Epithelial cell of proximal tubule (primary cell): ENCODE results near the gene ISG20L2. TPM values are rescaled to one million over a fixed set of nuclear protein-coding genes. Genes with fewer than 3 reads are reported as not detected.

Experiments
- DNase-seq: peaks from one replicate; pipeline ENCODE4 v3.0.0-alpha.2; 2011; ENCODE audit warnings: low read depth
- H3K4me3 ChIP-seq: 2 replicates; pipeline ENCODE4 v1.5.1; 2011; ENCODE audit warnings: low read depth, mild to moderate bottlenecking, low read length
- CTCF ChIP-seq: conservative IDR thresholded peaks from 2 replicates; pipeline ENCODE4 v1.5.1; 2012; ENCODE audit warnings: low read depth, mild to moderate bottlenecking, low read length
- total RNA-seq: library from RNA; depleted of rRNA; stranded (reverse); fragments of >200 nt; gene quantifications from 2 replicates; pipeline ENCODE4 v1.2.3, GENCODE V29; 2015

The ISG20L2 gene
- total RNA-seq, 1 donor from 2014 or later, result 19.4 TPM

DNA sequence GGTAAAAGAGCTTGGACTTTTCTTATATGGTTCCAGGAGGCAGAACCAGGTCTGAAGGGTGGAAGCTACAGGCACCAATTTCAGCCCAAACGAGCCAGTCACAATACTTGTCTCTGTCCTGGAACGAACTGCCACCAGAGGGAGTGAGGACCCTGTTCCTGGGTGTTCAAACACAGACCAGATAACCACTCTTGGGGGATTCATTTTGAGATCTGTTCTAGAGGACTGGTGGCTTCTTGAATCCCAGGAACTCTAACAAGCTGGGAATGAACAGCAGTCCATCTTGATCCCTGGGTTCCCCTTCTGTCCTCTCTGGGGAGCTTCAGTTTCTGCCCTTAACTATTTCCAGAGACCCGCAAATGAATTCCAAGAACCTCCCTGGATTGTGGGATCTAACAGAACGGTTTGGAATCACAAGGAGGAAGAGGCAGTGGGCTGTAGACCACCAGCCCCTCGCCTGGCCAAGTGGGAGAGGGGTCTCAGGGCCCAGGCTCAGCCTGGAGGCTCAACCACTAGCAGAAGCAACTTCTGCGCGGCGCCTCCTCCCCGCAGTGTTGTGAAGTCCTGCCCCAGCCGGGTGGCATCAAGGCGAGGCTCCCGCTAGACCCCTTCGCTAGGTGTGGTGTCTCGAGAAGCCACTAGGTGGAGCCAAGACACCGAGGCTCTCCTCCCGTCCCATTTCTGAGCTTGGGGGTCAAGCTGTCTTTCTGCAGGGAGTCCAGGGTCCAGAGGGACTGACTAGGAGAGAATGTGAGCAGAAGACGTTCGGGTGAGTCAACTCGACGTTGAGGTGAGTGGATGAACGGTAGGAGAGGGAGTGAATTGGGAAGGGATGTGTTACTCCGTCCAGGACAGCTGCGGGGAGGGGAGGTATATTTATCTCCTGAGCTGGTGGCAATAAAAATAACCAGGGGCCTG is 39.3 kb downstream of the ISG20L2 start:
- TF ChIP-seq CTCF, result peak; percentile 90
- DNase-seq, result no peak
- peak overlapping the region; percentile 21 for H3K4me3 ChIP-seq

DNA sequence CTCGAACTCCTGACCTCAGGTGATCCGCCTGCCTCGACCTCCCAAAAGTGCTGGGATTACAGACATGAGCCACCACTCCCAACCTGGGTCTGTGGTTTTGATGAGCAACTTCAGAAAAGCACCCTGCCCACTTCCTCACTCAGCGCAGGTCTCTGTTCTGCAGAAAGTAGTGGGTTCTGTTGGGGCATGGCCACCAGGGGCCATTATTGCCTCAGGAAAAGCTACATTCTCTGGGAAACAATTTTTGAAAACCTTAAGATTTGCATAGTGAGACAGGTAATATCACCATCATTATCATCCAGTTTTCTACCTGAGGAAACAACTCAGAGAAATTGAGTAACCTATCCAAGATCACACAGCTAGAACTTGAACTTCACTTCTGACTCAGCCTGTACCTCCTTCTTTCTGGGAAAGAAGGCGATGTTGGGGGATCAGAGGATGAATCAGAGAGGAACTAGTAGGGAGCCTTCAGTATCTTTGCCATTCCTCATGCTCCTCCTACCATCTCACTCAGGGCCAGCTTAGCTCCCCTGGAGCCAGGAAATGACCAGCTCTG is 44.3 kb downstream of the ISG20L2 start:
- peak; percentile 21 for TF ChIP-seq CTCF
- DNase-seq, result no peak
- no peak overlapping the region for H3K4me3 ChIP-seq

- DNase-seq, result no peak
- no peak overlapping the region for H3K4me3 ChIP-seq
- TF ChIP-seq CTCF, result peak; percentile 36
Measured at GRCh38 chr1:156682166-156682890, 46.2 kb downstream of the ISG20L2 start.

DNA sequence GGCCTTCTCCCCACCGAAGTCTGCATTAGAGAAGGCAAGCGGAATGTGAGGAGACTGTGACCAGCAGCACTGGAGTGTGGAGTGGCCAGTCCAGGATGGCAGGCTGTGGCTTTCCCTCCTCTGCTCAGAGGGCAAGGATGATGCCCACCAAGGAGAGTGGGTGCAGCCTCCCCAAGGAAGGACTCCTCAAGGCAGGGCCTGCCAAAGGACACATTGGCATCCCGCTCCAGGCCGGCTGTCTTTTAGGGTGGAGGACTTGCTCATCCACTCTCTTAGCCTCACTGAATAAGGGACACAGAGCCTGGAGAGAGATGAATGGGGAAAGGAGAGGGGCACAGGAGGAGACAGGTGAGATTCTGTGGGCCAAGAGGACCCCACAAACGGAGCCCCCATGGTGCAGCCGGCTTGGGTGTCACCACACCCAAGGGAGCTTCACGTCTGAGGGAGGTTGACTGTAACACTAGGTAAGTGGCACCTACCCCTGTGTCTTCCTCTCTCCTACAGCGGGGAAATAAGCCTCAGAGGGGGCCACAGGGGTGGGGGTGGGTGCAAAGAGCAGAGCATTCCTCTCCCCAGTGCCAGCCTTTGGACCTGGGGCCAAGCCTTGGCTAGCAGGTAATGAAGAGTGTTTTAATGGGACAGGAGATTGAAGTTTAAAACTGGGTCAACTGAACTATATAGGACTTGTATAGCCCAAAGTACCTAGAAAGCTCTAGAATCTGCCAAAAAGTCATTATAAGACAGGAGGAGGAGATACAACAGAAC is 47.2 kb downstream of the ISG20L2 start:
- no peak for TF ChIP-seq CTCF
- no peak for DNase-seq
- no peak overlapping the region for H3K4me3 ChIP-seq

- DNase-seq, result no peak
- no peak for TF ChIP-seq CTCF
- H3K4me3 ChIP-seq, result no peak overlapping the region
Measured at GRCh38 chr1:156680056-156680455, 48.5 kb downstream of the ISG20L2 start.

- peak overlapping the region; percentile 22 for H3K4me3 ChIP-seq
- no peak for DNase-seq
- peak; percentile 93 for TF ChIP-seq CTCF
Measured at GRCh38 chr1:156677616-156678596, 50.7 kb downstream of the ISG20L2 start.
